ENCODE results near the gene MAD1L1. TPM values are rescaled to one million over a fixed set of nuclear protein-coding genes. Genes with fewer than 3 reads are reported as not detected.
A peak's percentile ranks its signal among the peaks of the same experiment; 100 is the strongest.

The MAD1L1 gene
- total RNA-seq, 1 experiment from 2014 or later = 50.8 TPM

DNA sequence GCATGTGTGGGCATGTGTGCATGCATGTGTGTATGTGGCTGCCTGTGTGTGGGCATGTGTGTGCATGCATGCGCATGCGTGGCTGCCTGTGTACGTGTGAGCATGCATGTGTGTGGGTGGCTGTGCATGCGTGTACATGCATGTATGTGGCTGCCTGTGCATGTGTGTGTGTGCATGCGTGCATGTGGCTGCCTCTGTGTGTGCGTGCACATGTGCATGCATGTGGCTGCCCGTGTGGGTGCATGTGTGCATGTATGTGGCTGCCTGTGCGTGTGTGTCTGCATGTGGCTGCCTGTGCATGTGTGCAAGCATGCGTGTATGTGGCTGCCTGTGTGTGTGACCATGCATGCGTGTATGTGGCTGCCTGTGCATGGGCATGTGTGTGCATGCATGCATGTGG lies 345.5 kb downstream of the MAD1L1 start:
- peaks cover 42% of the 10 kb centered on the region for H3F3A ChIP-seq (ENCODE audit: insufficient read depth, low read depth)
- H4K20me1 ChIP-seq (ENCODE audit: insufficient read depth) = peaks cover 24% of the 10 kb centered on the region
- no peaks in the 10 kb centered on the region for H3K36me3 ChIP-seq (ENCODE audit: low read depth)
- no peaks in the 10 kb centered on the region for H3K79me2 ChIP-seq (ENCODE audit: low read depth)
- intact Hi-C loops (cut with micrococcal nuclease; ENCODE audit: unreplicated experiment) = no loop called here
- no peak overlapping the region for H3K4me2 ChIP-seq
- no peak overlapping the region for H2AFZ ChIP-seq
- no peaks in the 10 kb centered on the region for H3K9me2 ChIP-seq (ENCODE audit: insufficient read depth)
- BruUV-seq (replicated peaks) = no TSS peak
- TF ChIP-seq, protein P1, sequence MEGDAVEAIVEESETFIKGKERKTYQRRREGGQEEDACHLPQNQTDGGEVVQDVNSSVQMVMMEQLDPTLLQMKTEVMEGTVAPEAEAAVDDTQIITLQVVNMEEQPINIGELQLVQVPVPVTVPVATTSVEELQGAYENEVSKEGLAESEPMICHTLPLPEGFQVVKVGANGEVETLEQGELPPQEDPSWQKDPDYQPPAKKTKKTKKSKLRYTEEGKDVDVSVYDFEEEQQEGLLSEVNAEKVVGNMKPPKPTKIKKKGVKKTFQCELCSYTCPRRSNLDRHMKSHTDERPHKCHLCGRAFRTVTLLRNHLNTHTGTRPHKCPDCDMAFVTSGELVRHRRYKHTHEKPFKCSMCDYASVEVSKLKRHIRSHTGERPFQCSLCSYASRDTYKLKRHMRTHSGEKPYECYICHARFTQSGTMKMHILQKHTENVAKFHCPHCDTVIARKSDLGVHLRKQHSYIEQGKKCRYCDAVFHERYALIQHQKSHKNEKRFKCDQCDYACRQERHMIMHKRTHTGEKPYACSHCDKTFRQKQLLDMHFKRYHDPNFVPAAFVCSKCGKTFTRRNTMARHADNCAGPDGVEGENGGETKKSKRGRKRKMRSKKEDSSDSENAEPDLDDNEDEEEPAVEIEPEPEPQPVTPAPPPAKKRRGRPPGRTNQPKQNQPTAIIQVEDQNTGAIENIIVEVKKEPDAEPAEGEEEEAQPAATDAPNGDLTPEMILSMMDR (conservative IDR thresholded peaks at IDR 0.05) = no peak
- TF ChIP-seq EZH2 (IDR thresholded peaks at IDR 0.05; ENCODE audit: low read depth) = no peak
- H3K4me3 ChIP-seq = no peak overlapping the region
- no peaks in the 10 kb centered on the region for H3K9me3 ChIP-seq (ENCODE audit: insufficient read depth, low read depth)
- H3K27me3 ChIP-seq (ENCODE audit: insufficient read depth, low read depth) = no peaks in the 10 kb centered on the region
- DNase-seq = no peak
- no peak overlapping the region for H3K27ac ChIP-seq
- peaks cover 27% of the 10 kb centered on the region for H3K4me1 ChIP-seq (replicated peaks; ENCODE audit: insufficient read depth)
- ChIA-PET POLR2A (ENCODE audit: unreplicated experiment) (no interaction called here), CTCF (no interaction called here)

DNA sequence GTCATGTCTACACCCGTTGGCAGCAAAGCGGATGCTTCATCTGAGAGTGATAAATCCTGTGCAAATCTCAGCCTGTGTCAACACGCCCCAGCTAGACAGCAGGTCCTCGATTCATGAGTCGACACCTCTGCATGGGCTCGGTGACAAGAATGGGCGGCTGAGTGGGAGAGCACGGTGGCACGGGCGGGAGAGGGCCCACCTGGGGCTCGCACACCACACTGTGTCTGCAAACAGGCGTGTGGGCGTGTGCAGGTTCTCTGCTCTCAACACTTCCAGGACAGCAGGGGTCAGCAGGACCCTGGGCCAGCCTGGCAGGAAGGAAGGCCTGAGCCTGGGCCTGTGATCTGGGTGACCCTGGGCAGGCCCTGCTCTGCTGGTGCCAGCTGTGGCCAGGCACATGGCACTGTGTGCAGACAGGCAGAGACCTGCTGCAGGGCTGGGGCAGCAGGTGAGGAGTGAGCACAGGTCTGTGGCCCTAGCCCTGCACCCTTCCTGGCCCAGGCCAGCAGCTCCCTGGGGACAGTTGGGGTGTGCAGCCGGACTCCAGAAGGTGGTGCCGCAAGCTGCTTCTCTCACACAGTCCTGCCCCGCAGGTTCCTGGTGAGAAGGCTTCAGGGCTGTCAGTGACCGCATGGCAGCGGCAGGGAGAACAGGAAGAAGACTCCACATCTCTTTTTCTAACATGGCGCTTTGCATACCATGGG lies 346.2 kb downstream of the MAD1L1 start:
- intact Hi-C loops (cut with micrococcal nuclease; ENCODE audit: unreplicated experiment) = no loop called here

DNA sequence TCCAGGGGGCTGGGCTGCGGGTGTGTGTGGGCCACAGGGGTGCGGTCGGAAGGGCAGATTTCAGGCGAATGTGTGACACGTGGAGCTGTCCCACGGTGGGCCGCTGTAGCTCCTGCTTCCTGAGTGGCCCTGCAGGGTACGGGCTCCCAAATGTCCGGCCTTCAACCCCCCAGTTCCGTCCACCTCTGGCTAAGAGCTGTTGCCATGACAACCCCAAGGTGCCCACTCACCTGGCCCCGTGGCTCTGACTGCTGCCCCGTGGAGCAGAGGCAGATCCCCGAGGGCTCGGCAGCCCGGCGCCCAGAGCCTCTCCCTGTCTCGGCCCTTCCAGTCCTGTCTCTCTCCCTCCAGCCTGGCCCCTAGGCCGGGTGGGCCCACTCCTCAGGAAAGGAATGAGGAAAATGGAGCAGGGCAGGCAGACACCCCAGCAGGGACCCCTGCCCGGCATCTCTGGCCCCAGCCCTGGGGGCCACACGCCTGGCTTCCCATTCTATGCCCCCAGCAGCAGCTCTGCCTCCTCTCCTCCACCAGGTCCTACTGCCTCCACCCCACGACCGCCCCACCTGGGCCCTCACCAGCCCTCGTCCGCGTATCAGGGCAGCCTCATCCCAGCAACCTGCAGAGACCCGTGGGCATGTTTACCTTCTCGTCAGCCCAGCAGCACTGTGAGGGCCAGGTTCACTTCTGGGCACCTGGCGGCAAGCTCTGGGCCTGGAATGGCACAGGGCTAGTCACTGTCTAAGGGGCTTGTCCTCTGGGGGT lies 347.1 kb downstream of the MAD1L1 start:
- H3K9me3 ChIP-seq (ENCODE audit: insufficient read depth, low read depth) = no peaks in the 10 kb centered on the region
- H3K4me1 ChIP-seq (replicated peaks; ENCODE audit: insufficient read depth) = peaks cover 40% of the 10 kb centered on the region
- BruUV-seq (replicated peaks) = no TSS peak
- no peak overlapping the region for H3K4me3 ChIP-seq
- DNase-seq = no peak
- ChIA-PET CTCF (interaction anchor here (0.5 kb wide), 1 partner anchor 221 kb away, joined by 5 read pairs; no protein-coding TSS in a partner anchor), POLR2A (ENCODE audit: unreplicated experiment) (no interaction called here)
- no peaks in the 10 kb centered on the region for H3K36me3 ChIP-seq (ENCODE audit: low read depth)
- H2AFZ ChIP-seq = no peak overlapping the region
- no peaks in the 10 kb centered on the region for H3K9me2 ChIP-seq (ENCODE audit: insufficient read depth)
- no peak overlapping the region for H3K4me2 ChIP-seq
- H4K20me1 ChIP-seq (ENCODE audit: insufficient read depth) = peaks cover 21% of the 10 kb centered on the region
- TF ChIP-seq EZH2 (IDR thresholded peaks at IDR 0.05; ENCODE audit: low read depth) = no peak
- intact Hi-C loops (cut with micrococcal nuclease; ENCODE audit: unreplicated experiment) = no loop called here
- peaks cover 47% of the 10 kb centered on the region for H3F3A ChIP-seq (ENCODE audit: insufficient read depth, low read depth)
- H3K79me2 ChIP-seq (ENCODE audit: low read depth) = no peaks in the 10 kb centered on the region
- no peaks in the 10 kb centered on the region for H3K27me3 ChIP-seq (ENCODE audit: insufficient read depth, low read depth)
- no peak overlapping the region for H3K27ac ChIP-seq

More for the DNA sequence above, 346.2 kb downstream of the MAD1L1 start:
- Histone ChIP-seq H3K9me2 (ENCODE audit: insufficient read depth) (no peaks in the 10 kb centered on the region), H3K79me2 (ENCODE audit: low read depth) (no peaks in the 10 kb centered on the region), H3K4me3 (no peak overlapping the region), H3K27ac (no peak overlapping the region), H2AFZ (no peak overlapping the region), H3K9me3 (ENCODE audit: insufficient read depth, low read depth) (no peaks in the 10 kb centered on the region), H3K36me3 (ENCODE audit: low read depth) (no peaks in the 10 kb centered on the region), H3K4me1 (replicated peaks; ENCODE audit: insufficient read depth) (peaks cover 34% of the 10 kb centered on the region), H4K20me1 (ENCODE audit: insufficient read depth) (peaks cover 21% of the 10 kb centered on the region), H3K27me3 (ENCODE audit: insufficient read depth, low read depth) (no peaks in the 10 kb centered on the region), H3F3A (ENCODE audit: insufficient read depth, low read depth) (peaks cover 47% of the 10 kb centered on the region), H3K4me2 (no peak overlapping the region)
- peak in 1 of 2 experiments; percentile 8 for DNase-seq
- ChIA-PET CTCF (no interaction called here), POLR2A (ENCODE audit: unreplicated experiment) (no interaction called here)
- no TSS peak for BruUV-seq (replicated peaks)
- no peak for TF ChIP-seq EZH2 (IDR thresholded peaks at IDR 0.05; ENCODE audit: low read depth)
- TF ChIP-seq, protein P1 (conservative IDR thresholded peaks at IDR 0.05) = no peak

Data from PC-9 (cell line).